GM18868 (cell line): ENCODE data around the gene SCART1.
"Not testable (repeated sequence)": the region's sequence is repeated elsewhere in the genome, so short reads cannot be mapped to it uniquely, and the experiment has no call there.

Experiments used
- ATAC-seq: cut with Tn5 transposase; IDR thresholded peaks from one replicate; pipeline ENCODE4 v1.9.1; 2021; ENCODE audit warnings: mild to moderate bottlenecking, moderate library complexity; ENCODE audit not compliant: unreplicated experiment

The SCART1 gene

DNA sequence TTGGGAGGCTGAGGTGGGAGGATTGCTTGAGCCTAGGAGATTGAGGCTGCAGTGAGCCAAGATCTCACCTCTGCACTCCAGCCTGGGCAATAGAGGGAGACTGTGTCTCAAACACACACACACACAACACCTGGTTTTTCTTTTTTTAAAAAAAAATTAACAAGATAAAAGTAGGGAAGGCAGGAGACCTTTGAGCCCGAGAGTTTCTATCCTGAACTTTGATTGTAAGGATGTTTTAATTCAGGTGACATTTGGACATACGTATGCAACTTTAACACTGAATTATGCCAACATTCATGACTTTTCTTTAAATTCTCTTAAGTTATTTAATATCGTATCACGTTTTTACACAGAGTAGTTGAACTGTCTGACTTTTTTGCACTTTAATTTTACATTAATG, 61.7 kb downstream of the SCART1 start:
- ATAC-seq: no peak

DNA sequence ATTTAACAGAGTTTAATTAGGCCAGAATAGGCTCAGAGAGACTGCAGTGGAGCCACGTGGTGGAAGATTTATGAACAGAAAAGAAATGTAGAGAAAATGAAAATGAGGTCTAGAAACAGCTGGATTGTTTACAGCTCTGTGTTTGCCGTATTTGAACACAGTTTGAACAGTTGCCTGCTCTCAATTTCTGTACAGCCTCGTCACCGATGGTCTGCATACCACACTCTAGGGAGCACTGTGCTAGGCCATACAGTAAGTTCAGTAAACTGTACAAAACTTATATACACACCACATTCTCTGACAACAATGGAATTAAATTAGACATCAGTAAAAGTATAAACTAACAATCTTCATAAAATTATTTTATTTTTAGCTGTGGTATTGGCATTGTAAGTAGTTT, 62.3 kb downstream of the SCART1 start:
- ATAC-seq: no peak

DNA sequence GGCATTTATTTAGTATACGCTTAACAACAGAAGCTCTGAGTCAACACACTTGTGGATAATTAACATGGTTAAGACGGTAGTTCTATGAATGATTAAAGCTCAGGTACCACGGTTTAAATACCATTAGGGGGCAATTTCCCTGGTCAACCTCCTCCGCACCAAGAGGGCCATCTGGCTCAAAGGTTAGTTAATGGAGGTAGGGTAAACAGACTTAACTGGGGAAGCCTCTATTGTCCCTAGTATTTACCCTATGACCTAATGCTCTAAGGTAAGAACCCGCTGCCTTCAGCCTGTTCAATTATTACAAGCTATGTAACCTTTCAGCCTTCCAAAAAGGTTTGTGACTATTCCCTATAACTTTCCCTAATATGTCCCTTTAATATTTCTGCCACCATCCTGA, 64.8 kb downstream of the SCART1 start:
- ATAC-seq: not testable (repeated sequence)
